HepG2 (cell line): Measurements from ENCODE around the gene ELAC2. TPM values are rescaled to one million over a fixed set of nuclear protein-coding genes. Genes with fewer than 3 reads are reported as not detected.

Experiments used
- ATAC-seq: fragments of 200-7000 bp; cut with Tn5 transposase; 3 replicates; pipeline ENCODE4 v1.9.1; 2020; ENCODE audit warnings: mild to moderate bottlenecking, moderate library complexity
- BruUV-seq: library from RNA; stranded (reverse); fragments of 400-500 nt; replicated peaks from 2 replicates; lab custom pipeline; 2021; lab: Mats Ljungman, UMichigan
- CTCF ChIA-PET: fragments of 300-600 bp; formaldehyde crosslinking; extraction: SDS; loops from one replicate; lab custom pipeline; 2021; ENCODE audit warnings: low total read pairs, inconsistent platforms, low intra/inter-chr PET ratio; lab: Yijun Ruan, JAX
- POLR2A ChIA-PET: fragments of 350-600 bp; sonication (Branson Sonifier 250); formaldehyde crosslinking; loops from one replicate; lab custom pipeline; 2020; ENCODE audit warnings: antibody characterized with exemption, inconsistent platforms; lab: Yijun Ruan, JAX
- DNase-seq: peaks from one replicate; pipeline ENCODE4 v3.0.0-alpha.2; 2015; ENCODE audit warnings: low spot score
- FAIRE-seq: peaks from 3 replicates; lab custom pipeline; 2011; peaks lifted over from hg19 to GRCh38; lab: Jason Lieb, UNC
- H2AFZ ChIP-seq: one replicate; pipeline ENCODE4 v1.6.1; 2011; ENCODE audit warnings: low read length, inconsistent platforms
- H3K27ac ChIP-seq: fragments of 300-600 bp; 3 replicates; pipeline ENCODE4 v1.8.0; 2011; ENCODE audit warnings: mixed run types, mild to moderate bottlenecking, mixed read lengths, low read length, inconsistent platforms; ENCODE audit not compliant: insufficient read depth; ENCODE audit errors: extremely low read length
- H3K27me3 ChIP-seq, 2 experiments: fragments of 200-600 bp in 1 of 2; 2 replicates in 1 of 2; 3 replicates in 1 of 2; pipeline versions ENCODE4 v1.6.0 to v1.8.0; 2011; ENCODE audit warnings: low read length in 2 of 2, mild to moderate bottlenecking in 2 of 2, moderate library complexity in 2 of 2, inconsistent platforms in 1 of 2; ENCODE audit not compliant: insufficient read depth in 2 of 2, control insufficient read depth in 1 of 2
- H3K36me3 ChIP-seq, 2 experiments: fragments of 200-600 bp in 1 of 2; replicated peaks in 1 of 2; 2 replicates in 1 of 2; 3 replicates in 1 of 2; pipeline versions ENCODE4 v1.5.1 to v1.8.0; 2011; ENCODE audit warnings: low read length in 2 of 2, inconsistent platforms in 1 of 2; ENCODE audit not compliant: insufficient read depth in 2 of 2, control insufficient read depth in 1 of 2
- H3K4me1 ChIP-seq: 2 replicates; pipeline ENCODE4 v1.5.1; 2012; ENCODE audit warnings: low read length, inconsistent platforms; ENCODE audit not compliant: insufficient read depth
- H3K4me2 ChIP-seq: 2 replicates; pipeline ENCODE4 v1.6.0; 2011; ENCODE audit warnings: low read depth, low read length, inconsistent platforms
- H3K4me3 ChIP-seq, 3 experiments: fragments of 200-600 bp in 1 of 3; sonication (generic), shearing (Covaris generic) in 1 of 3; replicated peaks in 1 of 3; 2 replicates each; pipeline ENCODE4 v1.5.1; 2011 to 2016; ENCODE audit warnings: low read length in 3 of 3, inconsistent platforms in 2 of 3, low read depth in 2 of 3, mild to moderate bottlenecking in 2 of 3, control low read depth in 1 of 3, mixed read lengths in 1 of 3; ENCODE audit not compliant: insufficient read depth in 1 of 3
- H3K79me2 ChIP-seq: one replicate; pipeline ENCODE4 v1.6.1; 2011; ENCODE audit warnings: low read length, inconsistent platforms; ENCODE audit not compliant: insufficient read depth
- H3K9ac ChIP-seq: 2 replicates; pipeline ENCODE4 v1.6.0; 2011; ENCODE audit warnings: mild to moderate bottlenecking, low read depth, low read length, inconsistent platforms; ENCODE audit not compliant: insufficient read depth
- H3K9me3 ChIP-seq: 2 replicates; pipeline ENCODE4 v1.5.1; 2012; ENCODE audit warnings: mild to moderate bottlenecking, low read length
- H4K20me1 ChIP-seq: 2 replicates; pipeline ENCODE4 v1.6.0; 2011; ENCODE audit warnings: inconsistent platforms, mild to moderate bottlenecking, low read length, moderate library complexity; ENCODE audit not compliant: insufficient read depth
- AHR ChIP-seq: IDR thresholded peaks from 2 replicates; pipeline ENCODE4 v1.6.1; 2018; ENCODE audit warnings: missing genetic modification reagents, missing compliant biosample characterization
- E2F2 ChIP-seq: sonication (generic); formaldehyde crosslinking; IDR thresholded peaks from 2 replicates; pipeline ENCODE4 v1.4.0; 2020; ENCODE audit warnings: missing genetic modification reagents, borderline replicate concordance
- KDM4B ChIP-seq: sonication (generic); formaldehyde crosslinking; IDR thresholded peaks from 2 replicates; pipeline ENCODE4 v1.4.0; 2020; ENCODE audit warnings: missing genetic modification reagents
- KMT2A ChIP-seq: sonication (generic); formaldehyde crosslinking; IDR thresholded peaks from 2 replicates; pipeline ENCODE4 v1.4.0; 2020; ENCODE audit warnings: missing genetic modification reagents
- NFE2L2 ChIP-seq: fragments of 150-350 bp; IDR thresholded peaks from 2 replicates; pipeline ENCODE4 v1.6.1; 2014; ENCODE audit warnings: low read length
- SNAPC2 ChIP-seq: sonication (generic); formaldehyde crosslinking; IDR thresholded peaks from 2 replicates; pipeline ENCODE4 v1.8.1; 2022; ENCODE audit warnings: mild to moderate bottlenecking, missing genetic modification reagents
- TARDBP ChIP-seq: sonication (generic); formaldehyde crosslinking; IDR thresholded peaks from 2 replicates; pipeline ENCODE4 v1.8.0; 2022; ENCODE audit warnings: mild to moderate bottlenecking, missing genetic modification reagents
- TFDP1 ChIP-seq: IDR thresholded peaks from 2 replicates; pipeline ENCODE4 v1.6.1; 2016; ENCODE audit warnings: missing compliant biosample characterization, missing genetic modification reagents, borderline replicate concordance
- ZBTB10 ChIP-seq: sonication (generic); formaldehyde crosslinking; IDR thresholded peaks from 2 replicates; pipeline ENCODE4 v1.4.0; 2020; ENCODE audit warnings: missing genetic modification reagents, borderline replicate concordance
- ZBTB4 ChIP-seq: sonication (generic); formaldehyde crosslinking; IDR thresholded peaks from 2 replicates; pipeline ENCODE4 v1.4.0; 2020; ENCODE audit warnings: missing genetic modification reagents, mild to moderate bottlenecking, borderline replicate concordance
- ZNF224 ChIP-seq: sonication (generic); formaldehyde crosslinking; IDR thresholded peaks from 2 replicates; pipeline ENCODE4 v1.5.0; 2020; ENCODE audit warnings: mild to moderate bottlenecking, missing genetic modification reagents
- in situ Hi-C: cut with HindIII; loops from 2 replicates; pipeline ENCODE4 v1.10.0; 2017; ENCODE audit warnings: low pct_unique_long_range_greater_than_20kb; ENCODE audit not compliant: extremely low pct_ligation_motif_present
- intact Hi-C: fragments of 100-400 bp; cut with micrococcal nuclease; formaldehyde crosslinking; loops from one replicate; pipeline ENCODE4 v1.10.0; 2022; ENCODE audit not compliant: unreplicated experiment
- polyA plus RNA-seq, 8 experiments: library from polyadenylated mRNA; depleted of rRNA in 3 of 8; stranded (reverse) in 7 of 8; unstranded in 1 of 8; fragments of >200 nt; fragmentation: Illumina TruSeq in 4 of 8; extraction: Trizol in 4 of 8; gene quantifications; 2 replicates each; pipeline versions ENCODE4 v1.2.1 to v1.2.3, GENCODE V29; 2011 to 2016; ENCODE audit warnings: low read depth in 4 of 8, missing spikeins in 1 of 8, mixed read lengths in 1 of 8; ENCODE audit not compliant: insufficient read depth in 1 of 8
- total RNA-seq, 5 experiments: library from RNA; depleted of rRNA; stranded (reverse); fragments of >200 nt; fragmentation: Illumina TruSeq; extraction: Trizol; gene quantifications; 2 replicates each; pipeline ENCODE4 v1.2.3, GENCODE V29; 2016; ENCODE audit warnings: low read depth in 1 of 5

The ELAC2 gene
- total and polyA plus RNA-seq, 2 of the 13 experiments (the other 11 are each of a cell fraction or from before 2014, with no cell fraction given), result 35.6 to 50.4 TPM

- Histone ChIP-seq H3K79me2 (no peaks in the 10 kb centered on the region), H3K4me1 (0 out of 2 replicates have a peak, but pooled peaks cover 5% of the 10 kb centered on the region), H3K4me2 (no peak overlapping the region), H2AFZ (no peak overlapping the region), H3K27me3 (peaks cover 0 to 3% of the 10 kb centered on the region in 2 experiments; a peak in 1 of 5 replicates), H3K36me3 (no peaks in the 10 kb centered on the region), H3K4me3 (no peak overlapping the region), H3K9me3 (peaks cover 14% of the 10 kb centered on the region), H3K27ac (no peak overlapping the region), H4K20me1 (no peaks in the 10 kb centered on the region), H3K9ac (no peak overlapping the region)
- no peak for TF ChIP-seq NFE2L2
- TF ChIP-seq AHR, result no peak
- TF ChIP-seq KMT2A (CRISPR knock-in tag), result no peak
- TF ChIP-seq KDM4B (CRISPR knock-in tag), result no peak
- TF ChIP-seq SNAPC2, result no peak
- TF ChIP-seq E2F2, result no peak
- no peak for TF ChIP-seq ZBTB10 (CRISPR knock-in tag)
- TF ChIP-seq TARDBP (CRISPR knock-in tag), result no peak
- no peak for TF ChIP-seq ZNF224 (CRISPR knock-in tag)
- TF ChIP-seq ZBTB4, result no peak
- TF ChIP-seq TFDP1 (CRISPR knock-in tag), result no peak
- CTCF ChIA-PET, result no interaction called here
- no TSS peak for BruUV-seq
- intact Hi-C loops (loop anchor here (10.0 kb wide), 1 partner anchor 58 kb away; no protein-coding TSS in a partner anchor), in situ Hi-C loops (no loop called here)
- no peak for FAIRE-seq
- ATAC-seq, result no peak
- POLR2A ChIA-PET, result no interaction called here
- DNase-seq, result no peak
Observed at GRCh38 chr17:13036751-13037150, 18.9 kb upstream of the ELAC2 start.
